HepG2 (cell line): Measurements from ENCODE around the gene FREM3. TPM values are rescaled to one million over a fixed set of nuclear protein-coding genes. Genes with fewer than 3 reads are reported as not detected.

Experiments used
- ATAC-seq: fragments of 200-7000 bp; cut with Tn5 transposase; 3 replicates; pipeline ENCODE4 v1.9.1; 2020; ENCODE audit warnings: mild to moderate bottlenecking, moderate library complexity
- BruUV-seq: library from RNA; stranded (reverse); fragments of 400-500 nt; replicated peaks from 2 replicates; lab custom pipeline; 2021; lab: Mats Ljungman, UMichigan
- CTCF ChIA-PET: fragments of 300-600 bp; formaldehyde crosslinking; extraction: SDS; loops from one replicate; lab custom pipeline; 2021; ENCODE audit warnings: low total read pairs, inconsistent platforms, low intra/inter-chr PET ratio; lab: Yijun Ruan, JAX
- POLR2A ChIA-PET: fragments of 350-600 bp; sonication (Branson Sonifier 250); formaldehyde crosslinking; loops from one replicate; lab custom pipeline; 2020; ENCODE audit warnings: antibody characterized with exemption, inconsistent platforms; lab: Yijun Ruan, JAX
- DNase-seq: peaks from one replicate; pipeline ENCODE4 v3.0.0-alpha.2; 2015; ENCODE audit warnings: low spot score
- FAIRE-seq: peaks from 3 replicates; lab custom pipeline; 2011; peaks lifted over from hg19 to GRCh38; lab: Jason Lieb, UNC
- H2AFZ ChIP-seq: one replicate; pipeline ENCODE4 v1.6.1; 2011; ENCODE audit warnings: low read length, inconsistent platforms
- H3K27ac ChIP-seq: fragments of 300-600 bp; 3 replicates; pipeline ENCODE4 v1.8.0; 2011; ENCODE audit warnings: mixed run types, mild to moderate bottlenecking, mixed read lengths, low read length, inconsistent platforms; ENCODE audit not compliant: insufficient read depth; ENCODE audit errors: extremely low read length
- H3K27me3 ChIP-seq, 2 experiments: fragments of 200-600 bp in 1 of 2; 2 replicates in 1 of 2; 3 replicates in 1 of 2; pipeline versions ENCODE4 v1.6.0 to v1.8.0; 2011; ENCODE audit warnings: low read length in 2 of 2, mild to moderate bottlenecking in 2 of 2, moderate library complexity in 2 of 2, inconsistent platforms in 1 of 2; ENCODE audit not compliant: insufficient read depth in 2 of 2, control insufficient read depth in 1 of 2
- H3K36me3 ChIP-seq, 2 experiments: fragments of 200-600 bp in 1 of 2; replicated peaks in 1 of 2; 2 replicates in 1 of 2; 3 replicates in 1 of 2; pipeline versions ENCODE4 v1.5.1 to v1.8.0; 2011; ENCODE audit warnings: low read length in 2 of 2, inconsistent platforms in 1 of 2; ENCODE audit not compliant: insufficient read depth in 2 of 2, control insufficient read depth in 1 of 2
- H3K4me1 ChIP-seq: 2 replicates; pipeline ENCODE4 v1.5.1; 2012; ENCODE audit warnings: low read length, inconsistent platforms; ENCODE audit not compliant: insufficient read depth
- H3K4me2 ChIP-seq: 2 replicates; pipeline ENCODE4 v1.6.0; 2011; ENCODE audit warnings: low read depth, low read length, inconsistent platforms
- H3K4me3 ChIP-seq, 3 experiments: fragments of 200-600 bp in 1 of 3; sonication (generic), shearing (Covaris generic) in 1 of 3; replicated peaks in 1 of 3; 2 replicates each; pipeline ENCODE4 v1.5.1; 2011 to 2016; ENCODE audit warnings: low read length in 3 of 3, inconsistent platforms in 2 of 3, low read depth in 2 of 3, mild to moderate bottlenecking in 2 of 3, control low read depth in 1 of 3, mixed read lengths in 1 of 3; ENCODE audit not compliant: insufficient read depth in 1 of 3
- H3K79me2 ChIP-seq: one replicate; pipeline ENCODE4 v1.6.1; 2011; ENCODE audit warnings: low read length, inconsistent platforms; ENCODE audit not compliant: insufficient read depth
- H3K9ac ChIP-seq: 2 replicates; pipeline ENCODE4 v1.6.0; 2011; ENCODE audit warnings: mild to moderate bottlenecking, low read depth, low read length, inconsistent platforms; ENCODE audit not compliant: insufficient read depth
- H3K9me3 ChIP-seq: 2 replicates; pipeline ENCODE4 v1.5.1; 2012; ENCODE audit warnings: mild to moderate bottlenecking, low read length
- H4K20me1 ChIP-seq: 2 replicates; pipeline ENCODE4 v1.6.0; 2011; ENCODE audit warnings: inconsistent platforms, mild to moderate bottlenecking, low read length, moderate library complexity; ENCODE audit not compliant: insufficient read depth
- ATF3 ChIP-seq: sonication (generic); formaldehyde crosslinking; IDR thresholded peaks from 2 replicates; pipeline ENCODE4 v1.4.0; 2020; ENCODE audit warnings: missing genetic modification reagents
- FOXM1 ChIP-seq: sonication (generic); formaldehyde crosslinking; IDR thresholded peaks from 2 replicates; pipeline ENCODE4 v1.5.0; 2020; ENCODE audit warnings: missing genetic modification reagents
- HMGXB4 ChIP-seq, 2 experiments: sonication (generic) in 1 of 2; formaldehyde crosslinking in 1 of 2; IDR thresholded peaks; 2 replicates each; pipeline versions ENCODE4 v1.4.0 to v1.6.1; 2018 to 2020; ENCODE audit warnings: missing genetic modification reagents in 2 of 2, borderline replicate concordance in 1 of 2, low read depth in 1 of 2, mild to moderate bottlenecking in 1 of 2, missing biosample characterization in 1 of 2
- KAT8 ChIP-seq: IDR thresholded peaks from 2 replicates; pipeline ENCODE4 v1.6.1; 2016; ENCODE audit warnings: missing genetic modification reagents, missing compliant biosample characterization
- SOX6 ChIP-seq, 2 experiments: fragments of 450-650 bp in 1 of 2; sonication (generic) in 1 of 2; formaldehyde crosslinking in 1 of 2; IDR thresholded peaks; 2 replicates each; pipeline versions ENCODE4 v1.4.0 to v1.6.1; 2017 to 2020; ENCODE audit warnings: antibody characterized with exemption in 1 of 2, mild to moderate bottlenecking in 1 of 2, missing genetic modification reagents in 1 of 2
- ZBTB4 ChIP-seq: sonication (generic); formaldehyde crosslinking; IDR thresholded peaks from 2 replicates; pipeline ENCODE4 v1.4.0; 2020; ENCODE audit warnings: missing genetic modification reagents, mild to moderate bottlenecking, borderline replicate concordance
- ZNF234 ChIP-seq: sonication (generic); formaldehyde crosslinking; conservative IDR thresholded peaks from 2 replicates; pipeline ENCODE4 v1.5.1; 2020; ENCODE audit warnings: mild to moderate bottlenecking, missing genetic modification reagents
- ZNF597 ChIP-seq: sonication (generic); formaldehyde crosslinking; IDR thresholded peaks from 2 replicates; pipeline ENCODE4 v1.5.0; 2020; ENCODE audit warnings: missing genetic modification reagents
- WGBS: methylation state at CpG from one replicate; pipeline ENCODE4 v1.1.6; 2017; ENCODE audit warnings: low lambda C conversion rate; 5-methylcytosine and 5-hydroxymethylcytosine counted together
- in situ Hi-C: cut with HindIII; loops from 2 replicates; pipeline ENCODE4 v1.10.0; 2017; ENCODE audit warnings: low pct_unique_long_range_greater_than_20kb; ENCODE audit not compliant: extremely low pct_ligation_motif_present
- intact Hi-C: fragments of 100-400 bp; cut with micrococcal nuclease; formaldehyde crosslinking; loops from one replicate; pipeline ENCODE4 v1.10.0; 2022; ENCODE audit not compliant: unreplicated experiment
- polyA plus RNA-seq, 8 experiments: library from polyadenylated mRNA; depleted of rRNA in 3 of 8; stranded (reverse) in 7 of 8; unstranded in 1 of 8; fragments of >200 nt; fragmentation: Illumina TruSeq in 4 of 8; extraction: Trizol in 4 of 8; gene quantifications; 2 replicates each; pipeline versions ENCODE4 v1.2.1 to v1.2.3, GENCODE V29; 2011 to 2016; ENCODE audit warnings: low read depth in 4 of 8, missing spikeins in 1 of 8, mixed read lengths in 1 of 8; ENCODE audit not compliant: insufficient read depth in 1 of 8
- total RNA-seq, 5 experiments: library from RNA; depleted of rRNA; stranded (reverse); fragments of >200 nt; fragmentation: Illumina TruSeq; extraction: Trizol; gene quantifications; 2 replicates each; pipeline ENCODE4 v1.2.3, GENCODE V29; 2016; ENCODE audit warnings: low read depth in 1 of 5

FREM3 gene
- total and polyA plus RNA-seq, 2 of the 13 experiments (the other 11 are each of a cell fraction or from before 2014, with no cell fraction given), result not detected

- no peak; the same call in 2 of the 3 replicates for ATAC-seq
- FAIRE-seq, result no peak
- Histone ChIP-seq H4K20me1 (no peaks in the 10 kb centered on the region), H3K4me3 (no peak overlapping the region), H3K27ac (no peak overlapping the region), H3K36me3 (no peaks in the 10 kb centered on the region), H2AFZ (no peak overlapping the region), H3K4me2 (no peak overlapping the region), H3K79me2 (no peaks in the 10 kb centered on the region), H3K9ac (no peak overlapping the region), H3K27me3 (peaks cover 0 to 20% of the 10 kb centered on the region in 2 experiments; a peak in 3 of 5 replicates), H3K4me1 (no peaks in the 10 kb centered on the region), H3K9me3 (no peaks in the 10 kb centered on the region)
- 60% methylated on average over 1 of the region's 40 CpGs for WGBS
- intact Hi-C loops, result no loop called here
- no peak for TF ChIP-seq ATF3
- no TSS peak for BruUV-seq
- CTCF ChIA-PET, result no interaction called here
- in situ Hi-C loops, result no loop called here
- no peak for DNase-seq
- POLR2A ChIA-PET, result no interaction called here
Observed at GRCh38 chr4:143699331-143700045, 987 bp downstream of the FREM3 start.

- WGBS, result 14% methylated on average over 4 of the region's 4 CpGs
- no peak for FAIRE-seq
- TF ChIP-seq KAT8 (CRISPR knock-in tag) (no peak), FOXM1 (CRISPR knock-in tag) (no peak), SOX6 (IDR thresholded peaks at IDR 0.05) (no peak), SOX6 (CRISPR knock-in tag; IDR thresholded peaks at IDR 0.05) (no peak), ZNF597 (no peak), ZNF234 (CRISPR knock-in tag) (no peak), HMGXB4 (CRISPR knock-in tag; IDR thresholded peaks at IDR 0.05; ENCODE audit: borderline replicate concordance in 1 of 2, low read depth in 1 of 2) (no peak), ZBTB4 (no peak)
Observed at GRCh38 chr4:143693856-143694255, 6.6 kb downstream of the FREM3 start.

More at GRCh38 chr4:143693856-143694255, 6.6 kb downstream of the FREM3 start:
- Histone ChIP-seq H3K27me3 (0 out of 5 replicates have a peak, but pooled peaks cover 0 to 3% of the 10 kb centered on the region in 2 experiments), H2AFZ (no peak overlapping the region), H3K9ac (no peak overlapping the region), H3K79me2 (no peaks in the 10 kb centered on the region), H3K27ac (no peak overlapping the region), H3K4me2 (no peak overlapping the region), H4K20me1 (no peaks in the 10 kb centered on the region), H3K9me3 (no peaks in the 10 kb centered on the region), H3K4me1 (no peaks in the 10 kb centered on the region), H3K4me3 (no peak overlapping the region), H3K36me3 (no peaks in the 10 kb centered on the region)
- CTCF ChIA-PET, result no interaction called here
- DNase-seq, result no peak
- in situ Hi-C loops, result no loop called here
- POLR2A ChIA-PET, result no interaction called here
- intact Hi-C loops, result no loop called here
- no peak for ATAC-seq
- no TSS peak for BruUV-seq
